Limb (tissue), 2 donors: ENCODE measurements around the gene MANBA.
"Not testable (repeated sequence)": the region's sequence is repeated elsewhere in the genome, so short reads cannot be mapped to it uniquely, and the experiment has no call there.

Experiments
- DNase-seq, 2 donors: peaks; one replicate each; pipeline ENCODE4 v3.0.0-alpha.2; 2016; ENCODE audit errors: extremely low spot score in 2 of 2

MANBA gene

DNA sequence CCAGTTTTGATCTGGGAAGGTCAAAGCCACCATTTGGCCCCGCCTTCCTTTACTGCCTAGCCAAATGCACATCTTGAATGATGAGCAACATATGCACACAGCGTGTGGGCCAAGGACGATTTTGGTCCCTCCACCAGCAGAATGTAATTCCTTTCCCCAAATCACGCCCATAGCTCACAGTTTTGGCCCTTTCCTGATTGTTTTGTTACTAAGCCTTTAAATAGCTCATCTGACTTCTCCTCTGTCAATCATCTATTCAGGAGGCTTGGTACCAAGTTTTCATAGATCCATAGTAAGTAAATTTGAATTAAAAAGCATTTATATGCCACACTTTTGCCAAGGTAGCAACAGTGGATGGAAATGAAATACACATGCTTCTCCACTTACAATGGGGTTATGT is 136.3 kb downstream of the MANBA start:
- DNase-seq: no peak

DNA sequence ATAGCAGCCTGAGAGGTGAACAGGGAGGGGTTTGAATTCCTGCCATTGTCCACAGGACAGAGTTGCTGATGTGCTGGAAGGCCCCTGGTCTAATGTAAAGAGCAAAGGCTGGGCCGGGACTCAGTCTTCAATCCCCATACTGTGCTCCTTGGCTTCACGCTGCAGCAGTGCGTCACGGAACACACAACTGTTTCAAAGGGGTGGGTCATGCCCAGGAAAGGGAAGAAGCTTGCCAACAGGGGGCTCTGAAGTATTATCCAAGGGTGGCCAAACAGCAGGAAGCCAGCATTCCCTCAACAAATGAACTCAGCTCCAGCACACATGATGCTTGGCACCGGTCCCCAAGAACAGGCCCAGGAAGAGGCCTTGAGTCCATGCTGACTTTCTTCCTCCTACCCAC is 137.1 kb downstream of the MANBA start:
- DNase-seq: peak; percentile 18 to 43

DNA sequence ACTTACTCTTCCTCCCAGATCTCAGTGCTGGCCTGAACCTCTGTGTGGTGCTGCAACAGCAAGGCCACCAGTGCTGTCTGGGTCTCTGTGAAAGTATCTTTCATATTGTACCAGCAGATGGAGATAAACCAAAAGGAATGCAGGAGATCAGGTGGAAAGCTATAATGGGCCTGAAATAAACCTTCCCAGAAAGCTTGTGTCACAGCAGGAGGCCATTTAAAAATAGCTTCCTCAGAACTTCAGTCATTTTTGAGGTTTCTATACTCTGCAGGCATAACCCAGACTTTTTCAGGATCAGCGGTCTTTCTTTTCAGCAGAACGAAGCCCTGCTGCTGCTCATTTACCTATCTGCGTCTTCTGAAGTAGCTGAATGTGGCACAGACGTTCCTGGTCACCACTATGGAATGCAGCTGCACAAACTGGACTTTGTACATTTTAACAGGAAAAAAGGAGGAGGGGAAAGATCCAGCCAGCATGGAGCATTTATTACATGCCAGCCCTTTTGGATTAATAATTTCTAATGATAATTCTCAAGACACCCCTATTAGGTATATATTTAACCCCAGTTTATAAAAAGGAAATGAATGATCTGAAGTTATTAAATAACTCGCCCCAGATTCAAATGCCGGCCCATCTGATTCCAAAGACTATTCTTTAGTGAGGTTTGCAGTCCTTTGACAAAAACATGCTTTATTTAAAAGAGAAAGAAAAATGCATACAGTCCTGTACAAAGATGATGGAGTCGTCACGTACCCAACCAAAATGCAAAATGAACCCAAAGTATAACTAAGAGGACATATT is 139.9 kb downstream of the MANBA start:
- peak in 1 of 2 donors; percentile 83 for DNase-seq

DNA sequence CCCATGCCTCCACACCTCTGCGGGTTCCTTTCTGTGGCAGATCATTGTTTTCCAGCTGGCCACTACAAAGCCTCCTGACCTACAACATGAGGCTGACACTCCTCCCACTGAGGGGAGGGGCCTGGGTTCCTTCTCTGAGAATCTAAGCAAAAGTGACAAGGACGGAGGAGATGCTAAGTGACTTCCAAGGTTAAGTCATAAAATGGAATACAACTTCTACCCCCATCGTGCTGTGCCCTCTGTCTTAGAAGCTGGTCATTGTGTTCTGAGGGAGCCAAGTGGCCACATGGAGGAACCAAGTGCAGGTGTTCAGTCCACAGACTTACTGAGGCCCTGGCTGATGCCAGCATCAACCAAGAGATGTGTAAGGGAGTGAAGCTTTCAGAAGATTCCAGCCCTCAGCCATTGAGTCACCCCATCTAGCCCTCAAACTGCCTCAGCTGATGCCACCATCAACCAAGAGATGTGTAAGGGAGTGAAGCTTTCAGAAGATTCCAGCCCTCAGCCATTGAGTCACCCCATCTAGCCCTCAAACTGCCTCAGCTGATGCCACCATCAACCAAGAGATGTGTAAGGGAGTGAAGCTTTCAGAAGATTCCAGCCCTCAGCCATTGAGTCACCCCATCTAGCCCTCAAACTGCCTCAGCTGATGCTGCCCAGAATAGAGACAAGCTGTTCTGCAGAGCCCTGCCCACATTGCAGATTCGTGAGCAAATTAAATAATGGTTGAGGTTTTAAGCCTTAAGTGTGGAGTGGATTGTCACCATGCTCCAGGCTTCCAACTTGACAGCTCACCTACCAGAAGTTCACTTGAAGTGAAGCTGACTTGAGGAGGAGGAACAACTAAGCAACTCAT is 140.8 kb downstream of the MANBA start:
- not testable (repeated sequence) for DNase-seq

DNA sequence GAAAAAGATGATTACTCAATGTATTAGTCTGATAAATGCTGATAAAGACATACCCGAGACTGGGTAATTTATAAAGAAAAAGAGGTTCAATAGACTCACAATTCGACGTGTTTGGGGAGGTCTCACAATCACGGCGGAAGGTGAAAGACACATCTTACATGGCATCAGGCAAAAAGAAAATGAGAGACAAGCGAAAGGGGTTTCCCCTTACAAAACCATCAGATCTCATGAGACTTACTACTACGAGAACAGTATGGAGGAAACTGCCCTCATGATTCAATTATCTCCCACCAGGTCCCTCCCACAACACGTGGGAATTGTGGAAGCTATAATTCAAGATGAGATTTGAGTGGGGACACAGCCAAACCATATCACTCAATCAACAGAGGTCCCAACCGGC is 141.7 kb downstream of the MANBA start:
- DNase-seq: not testable (repeated sequence)

DNA sequence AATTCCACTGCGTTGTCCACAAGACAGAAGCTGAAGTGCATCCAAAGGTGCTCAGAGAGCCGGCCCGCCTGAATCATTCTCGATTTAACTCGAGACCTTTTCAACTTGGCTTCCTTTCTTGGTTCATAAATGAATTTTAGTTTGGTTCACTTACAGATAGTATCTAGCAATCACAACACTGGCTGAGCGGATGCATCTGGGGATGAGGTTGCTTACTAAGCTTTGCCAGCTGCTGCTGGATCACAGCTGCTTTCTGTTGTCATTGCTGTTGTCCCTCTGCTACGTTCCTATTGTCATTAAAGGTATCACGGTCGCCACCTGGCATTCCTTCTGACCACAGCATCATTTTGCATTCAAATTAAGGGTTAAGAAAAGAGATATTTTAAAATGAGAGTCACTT is 144.1 kb downstream of the MANBA start:
- DNase-seq: no peak

DNA sequence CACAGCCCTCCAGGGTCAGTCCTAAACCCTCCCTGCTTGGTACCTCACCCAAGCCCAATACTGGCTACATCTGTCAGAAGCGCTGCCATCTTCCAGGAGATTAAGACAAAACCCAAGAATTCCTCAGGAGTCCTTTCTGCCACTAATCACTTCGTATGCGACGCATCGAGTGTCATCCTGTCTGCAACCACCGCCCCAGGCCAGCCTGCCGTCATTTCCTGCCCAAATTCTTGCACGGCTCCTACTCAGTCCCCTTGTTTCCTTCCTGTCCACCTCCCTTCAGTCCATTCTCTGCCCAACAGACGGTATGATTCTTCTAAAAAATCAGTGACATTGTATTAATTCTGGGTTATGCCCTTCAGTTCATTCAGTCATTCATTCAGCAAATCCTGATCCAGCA is 146.0 kb downstream of the MANBA start:
- no peak for DNase-seq

DNA sequence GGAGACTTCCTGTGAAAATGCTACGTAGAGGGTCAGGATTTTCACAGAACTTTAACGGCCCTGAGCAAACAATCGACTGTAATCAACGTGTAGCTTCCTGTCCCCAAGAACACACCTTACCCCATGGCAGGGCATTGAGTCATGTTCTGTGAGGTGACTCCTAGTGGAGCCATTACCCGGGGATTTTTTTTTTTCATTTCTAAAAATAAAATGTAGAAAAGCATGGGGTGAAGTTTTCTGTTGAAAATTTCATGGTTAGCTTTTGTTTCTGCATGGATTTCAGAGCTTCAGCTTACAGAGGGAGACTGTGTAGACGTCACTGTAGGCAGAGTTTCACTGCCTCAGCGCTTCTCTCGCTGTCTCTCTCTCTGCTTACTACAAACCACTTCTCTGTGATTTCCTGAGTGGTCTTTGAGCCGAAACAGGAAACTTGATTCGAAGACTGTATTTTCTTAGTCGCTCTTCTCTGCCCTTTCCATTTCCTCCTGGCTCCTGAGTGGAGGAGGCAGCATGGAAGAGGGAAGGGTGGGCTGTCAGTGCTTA is 147.9 kb downstream of the MANBA start:
- no peak for DNase-seq

DNA sequence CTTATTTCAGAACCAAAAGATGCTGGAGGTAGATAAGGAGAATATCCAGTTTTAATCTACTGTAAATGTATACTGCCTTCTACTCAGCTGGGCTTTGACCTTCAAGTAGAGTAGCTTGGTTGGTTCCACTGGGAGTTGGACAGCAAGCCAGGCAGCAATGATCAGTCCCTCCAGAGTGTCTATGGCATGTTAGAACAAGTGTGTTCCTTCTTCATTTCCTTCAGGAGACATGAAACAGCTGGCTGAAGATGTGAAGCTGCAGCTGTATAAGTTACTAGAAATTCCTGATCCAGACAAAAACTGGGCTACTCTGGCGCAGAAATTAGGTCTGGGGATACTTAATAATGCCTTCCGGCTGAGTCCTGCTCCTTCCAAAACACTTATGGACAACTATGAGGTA is 148.6 kb downstream of the MANBA start:
- no peak for DNase-seq

DNA sequence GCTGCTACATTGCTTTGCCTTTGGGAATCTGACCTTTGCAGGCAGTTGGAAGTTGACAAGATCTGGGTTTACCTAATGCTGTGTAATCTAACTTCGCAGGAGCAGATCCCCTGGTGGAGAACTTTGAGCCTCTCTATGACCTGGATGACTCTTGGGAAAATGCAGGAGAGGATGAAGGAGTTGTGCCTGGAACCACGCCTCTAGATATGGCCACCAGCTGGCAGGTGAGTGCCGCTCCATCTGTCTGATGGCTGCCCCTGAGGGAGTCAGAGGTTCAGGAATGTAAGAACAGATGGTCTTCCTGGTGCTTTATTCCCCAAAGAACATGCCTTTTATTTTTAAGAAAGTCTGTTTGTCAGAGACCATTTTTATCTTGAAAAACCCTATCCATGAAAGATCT is 150.3 kb downstream of the MANBA start:
- no peak for DNase-seq

DNA sequence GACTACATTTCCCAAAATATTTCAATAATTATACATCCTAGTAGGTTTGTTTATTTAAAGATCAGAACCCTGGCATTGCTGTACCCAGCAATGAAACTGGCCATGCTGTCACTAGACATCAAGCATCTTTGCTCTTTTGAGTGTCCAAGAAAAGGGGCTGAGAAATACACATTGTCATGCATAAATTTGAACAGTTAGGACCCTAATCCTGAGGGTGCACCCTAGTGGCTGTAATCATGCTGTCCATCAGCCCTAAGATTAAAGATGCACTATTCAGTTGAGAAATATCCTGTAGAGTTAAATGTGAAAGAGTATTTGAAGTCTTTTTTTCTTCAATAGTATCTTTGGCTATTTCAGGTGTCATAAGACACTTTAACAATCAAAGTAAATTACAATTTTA is 150.8 kb downstream of the MANBA start:
- no peak for DNase-seq

DNA sequence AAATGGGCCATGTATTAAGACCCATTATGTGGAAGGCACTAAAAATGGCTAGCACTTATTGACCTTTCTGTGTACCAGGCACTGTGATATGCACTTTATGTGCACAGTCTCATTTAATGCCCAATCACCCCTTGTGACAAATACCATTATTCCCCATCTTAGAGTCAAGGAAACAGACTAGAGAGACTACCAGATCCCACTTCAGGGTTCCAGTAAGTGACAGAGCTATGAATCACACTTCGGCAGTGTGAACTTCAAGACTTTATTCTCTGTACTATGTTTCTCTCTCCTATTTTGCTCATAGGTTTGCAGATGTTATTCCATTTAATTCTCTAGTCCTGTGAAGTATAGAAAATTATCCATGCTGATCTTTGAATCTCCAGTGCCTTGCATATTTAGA is 152.6 kb downstream of the MANBA start:
- DNase-seq: no peak

DNA sequence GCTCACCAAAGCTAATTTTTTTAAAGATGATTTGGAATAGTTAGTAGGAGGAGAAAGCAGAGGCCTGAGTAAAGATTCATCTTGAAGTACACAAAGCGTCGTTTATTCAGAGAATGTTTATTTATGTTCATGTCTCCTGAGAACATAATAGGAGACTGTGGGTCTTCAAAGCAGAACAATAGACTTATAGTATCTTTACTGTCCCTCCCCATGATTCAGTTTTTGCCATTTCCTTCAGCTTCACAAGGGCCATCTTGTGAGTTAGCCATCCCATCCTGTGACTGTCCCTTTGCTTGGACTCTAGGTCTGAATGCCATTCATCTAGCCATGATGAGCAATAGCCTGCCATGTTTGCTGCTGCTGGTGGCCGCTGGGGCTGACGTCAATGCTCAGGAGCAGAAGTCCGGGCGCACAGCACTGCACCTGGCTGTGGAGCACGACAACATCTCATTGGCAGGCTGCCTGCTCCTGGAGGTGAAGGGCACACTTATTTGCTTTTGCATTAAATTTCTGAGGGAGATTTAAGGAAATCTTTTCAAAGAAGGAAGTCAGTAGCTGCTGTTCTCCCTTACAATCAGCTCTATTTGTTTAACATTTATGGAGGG is 153.8 kb downstream of the MANBA start:
- no peak for DNase-seq

DNA sequence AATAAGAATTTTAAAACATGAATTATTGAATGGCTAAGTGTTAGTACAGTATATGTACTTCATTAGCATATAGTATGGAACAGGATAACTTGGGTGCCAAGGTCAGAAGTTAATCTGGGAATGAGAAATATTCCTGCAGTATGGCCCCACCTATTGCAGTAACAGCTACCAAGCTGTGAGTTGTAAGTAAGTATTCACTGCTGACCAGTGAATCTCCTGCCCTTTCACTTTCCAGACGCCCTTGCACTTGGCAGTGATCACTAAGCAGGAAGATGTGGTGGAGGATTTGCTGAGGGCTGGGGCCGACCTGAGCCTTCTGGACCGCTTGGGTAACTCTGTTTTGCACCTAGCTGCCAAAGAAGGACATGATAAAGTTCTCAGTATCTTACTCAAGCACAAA is 154.5 kb downstream of the MANBA start:
- no peak for DNase-seq

DNA sequence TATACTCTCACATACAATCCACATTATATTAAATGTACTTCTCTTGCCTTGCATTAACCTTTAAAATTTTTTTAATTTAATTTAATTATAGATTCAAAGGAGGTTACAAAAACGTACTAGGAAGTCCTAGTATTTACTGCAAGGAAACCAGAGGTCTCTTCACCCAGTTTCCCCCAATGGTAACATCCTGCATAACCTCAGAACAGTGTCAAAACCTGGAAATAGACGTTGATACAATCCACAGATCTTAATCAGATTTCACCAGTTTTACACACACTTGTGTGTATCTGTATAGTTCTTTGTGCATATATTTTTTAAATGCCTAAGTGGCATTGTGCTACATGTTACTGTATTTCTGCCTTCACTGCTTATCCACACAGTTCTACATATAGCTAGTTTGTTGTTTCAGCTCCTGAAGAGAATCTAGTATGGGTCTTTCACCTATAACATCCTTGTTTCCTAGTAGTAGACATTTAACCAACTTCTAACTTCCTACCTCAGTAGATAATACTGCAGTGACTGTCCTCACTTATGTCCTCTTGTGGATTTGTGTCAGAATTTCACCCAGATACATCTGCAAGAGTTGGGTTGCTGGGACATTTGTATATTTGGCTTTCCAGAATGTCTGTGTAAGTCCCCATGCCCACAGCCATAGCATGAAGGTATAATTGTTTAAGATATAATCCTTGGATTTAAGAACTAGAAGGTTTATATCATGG is 156.4 kb downstream of the MANBA start:
- DNase-seq: no peak

DNA sequence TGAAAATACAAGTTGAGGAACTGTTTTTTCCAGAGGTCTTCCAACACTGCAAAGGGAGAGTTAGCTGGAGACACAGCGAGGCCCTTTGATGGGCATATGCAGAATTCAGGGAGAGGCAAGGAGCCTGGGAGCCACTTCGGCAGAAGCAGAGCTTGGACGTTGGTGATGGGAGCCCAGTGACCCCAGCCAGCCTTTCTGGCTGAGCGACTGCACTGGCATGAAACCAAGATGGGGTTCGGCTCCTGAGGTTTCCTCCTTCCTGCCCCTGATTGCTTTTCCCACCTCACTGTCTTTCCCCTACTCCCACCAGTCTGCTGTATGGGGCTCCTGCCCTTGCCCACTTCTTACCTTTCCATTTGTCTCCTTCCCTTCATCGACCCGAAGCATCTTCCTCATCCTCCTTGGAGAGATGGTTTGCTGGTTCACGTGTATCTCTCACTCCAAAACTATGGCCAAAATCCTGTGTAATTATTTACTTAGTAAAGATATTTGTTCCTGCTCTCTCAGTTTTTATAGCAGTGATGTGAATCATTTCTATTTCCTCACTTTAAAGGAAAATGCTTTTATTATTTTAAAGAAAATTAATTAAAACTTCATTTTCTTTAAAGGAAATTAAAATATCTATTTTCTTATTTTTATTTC is 159.1 kb downstream of the MANBA start:
- DNase-seq: no peak

DNA sequence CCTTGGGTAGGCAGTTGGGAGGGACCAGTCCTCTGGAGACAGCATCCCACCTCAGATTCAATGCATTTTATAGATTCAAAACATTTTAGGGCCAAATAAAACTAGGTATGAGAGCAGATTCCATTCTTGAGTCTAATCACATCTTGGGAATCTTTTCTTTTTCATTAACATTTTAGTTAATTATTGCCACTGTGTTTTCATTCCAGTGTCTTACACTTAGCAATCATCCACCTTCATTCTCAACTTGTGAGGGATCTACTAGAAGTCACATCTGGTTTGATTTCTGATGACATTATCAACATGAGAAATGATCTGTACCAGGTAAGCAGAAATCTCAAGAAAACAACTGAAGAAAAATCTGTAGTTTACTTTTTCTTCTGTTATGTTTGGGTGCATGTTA is 160.1 kb downstream of the MANBA start:
- DNase-seq: no peak

DNA sequence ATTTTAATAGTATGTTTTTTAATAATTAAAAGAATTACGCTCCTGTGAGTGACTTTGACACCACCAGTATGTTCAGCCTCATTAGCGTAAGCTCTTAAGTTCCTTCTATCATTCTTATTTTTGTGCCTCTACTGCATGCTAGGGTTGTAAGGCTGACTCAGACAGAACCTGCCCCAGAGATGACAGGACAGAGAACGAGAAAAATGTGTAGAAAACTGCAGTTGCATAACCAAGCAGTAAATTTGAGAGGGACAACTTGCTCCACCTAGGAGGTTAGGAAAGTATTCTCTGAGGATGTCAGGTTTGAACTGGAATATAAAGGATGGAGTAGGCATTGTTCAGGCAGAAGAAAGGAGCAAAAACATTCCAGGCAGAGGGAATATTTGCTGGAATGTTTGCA is 160.9 kb downstream of the MANBA start:
- no peak for DNase-seq

DNA sequence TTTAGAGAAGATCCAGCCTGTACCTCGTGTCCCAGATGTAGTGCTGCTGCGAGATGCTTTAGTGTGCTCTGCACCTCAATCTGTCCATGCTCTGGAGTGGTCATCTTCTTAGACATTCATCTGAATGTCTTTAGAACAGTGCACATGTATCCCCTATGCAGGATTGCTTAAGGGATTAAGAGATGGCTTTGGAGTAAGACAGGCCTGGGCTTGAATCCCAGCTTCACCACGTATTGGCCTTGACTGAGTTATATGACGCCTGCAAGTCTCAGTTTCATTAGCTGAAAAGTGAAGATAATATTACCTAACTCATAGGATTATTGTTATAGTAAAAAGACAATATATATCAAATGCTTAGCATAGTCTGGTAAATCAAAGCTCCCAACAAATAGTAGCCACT is 161.3 kb downstream of the MANBA start:
- DNase-seq: no peak

DNA sequence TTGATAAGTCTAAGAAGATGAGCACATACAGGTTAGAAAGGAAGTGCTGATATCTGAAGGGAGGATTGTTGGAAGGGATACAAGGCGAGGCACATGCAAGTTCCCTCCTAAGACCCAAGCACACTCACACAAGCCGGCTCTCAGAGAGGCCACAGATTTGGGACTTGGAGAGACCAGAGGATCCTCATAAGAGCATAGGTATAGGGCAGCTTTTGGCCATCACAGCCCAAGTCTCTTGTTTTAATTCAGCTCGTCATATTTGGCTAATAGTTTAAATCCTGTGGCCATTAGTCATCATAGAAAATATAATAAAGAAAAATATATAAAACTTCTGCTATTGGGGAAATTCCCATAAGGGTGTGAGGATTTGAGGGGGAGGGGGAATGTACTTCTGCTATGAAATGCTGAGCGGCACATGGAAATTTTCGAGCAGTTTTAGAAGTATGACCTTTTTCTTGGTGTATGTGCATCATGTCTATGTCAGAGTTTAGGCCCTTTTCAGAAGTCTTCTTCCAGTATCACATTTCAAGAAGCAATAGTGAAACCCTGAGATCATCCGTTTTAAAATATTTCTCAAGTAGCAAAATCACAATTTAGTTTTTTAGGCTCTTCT is 161.9 kb downstream of the MANBA start:
- DNase-seq: no peak
